Retina (tissue), 1 donor: ENCODE results near the gene VRK2.

ENCODE experiments used
- DNase-seq: peaks from one replicate; pipeline ENCODE4 v3.0.0-alpha.2; 2016

VRK2 gene

GRCh38 chr2:58046585-58047372 lies at the start of gene VRK2:
TSS of gene VRK2 (plus strand) at chr2:58046806. CDS start at chr2:58048832, 2,026 bp downstream.
- DNase-seq = peak; percentile 92

GRCh38 chr2:58006256-58006951 lies 40.2 kb upstream of the VRK2 start:
- DNase-seq = no peak

DNA sequence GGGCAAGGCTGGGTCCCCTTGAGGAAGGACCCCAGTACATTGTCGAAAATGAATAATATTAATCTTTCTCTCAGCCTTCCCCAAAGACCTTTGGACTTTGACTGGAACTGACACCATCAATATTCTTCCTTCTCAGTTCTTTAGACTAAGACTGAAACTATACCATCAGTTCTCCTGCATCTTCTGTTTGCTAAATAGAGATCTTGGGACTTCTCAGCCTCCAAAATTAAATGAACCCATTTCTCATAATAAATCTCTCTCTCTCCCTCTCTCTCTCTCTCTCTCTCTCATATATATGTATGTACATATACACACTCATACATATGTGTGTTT lies 39.7 kb upstream of the VRK2 start:
- no peak for DNase-seq

GRCh38 chr2:58010599-58010998 lies 36.0 kb upstream of the VRK2 start:
- DNase-seq = no peak

- no peak for DNase-seq
Observed at GRCh38 chr2:58019229-58019628, 27.4 kb upstream of the VRK2 start.

- no peak for DNase-seq
Observed at GRCh38 chr2:58025150-58025933, 21.3 kb upstream of the VRK2 start.

- DNase-seq = no peak
Observed at GRCh38 chr2:58027029-58027428, 19.6 kb upstream of the VRK2 start.

GRCh38 chr2:58030771-58031170 lies 15.8 kb upstream of the VRK2 start:
- no peak for DNase-seq

- no peak for DNase-seq
Observed at GRCh38 chr2:58032016-58032763, 14.4 kb upstream of the VRK2 start.

- no peak for DNase-seq
Observed at GRCh38 chr2:58032764-58033080, 13.9 kb upstream of the VRK2 start.

DNA sequence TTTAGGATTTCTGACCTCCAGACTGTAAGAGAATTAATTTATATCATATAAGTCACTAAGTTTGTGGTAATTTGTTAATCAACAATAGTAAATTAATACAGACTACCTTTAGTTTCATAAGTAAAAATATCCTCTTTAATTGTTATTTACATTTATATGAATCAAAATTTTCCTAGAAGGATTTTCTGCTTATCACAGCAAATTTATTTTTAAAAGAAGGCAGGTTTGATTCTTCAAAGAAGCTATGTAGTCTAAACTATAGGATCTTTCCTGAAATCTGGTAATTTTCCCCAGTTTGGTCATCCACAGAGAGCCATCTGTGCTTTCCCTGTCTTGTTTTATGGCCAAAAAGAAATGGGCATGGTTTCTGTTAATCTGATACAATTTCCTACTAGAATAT lies 13.1 kb upstream of the VRK2 start:
- no peak for DNase-seq

GRCh38 chr2:58035352-58035751 lies 11.3 kb upstream of the VRK2 start:
- no peak for DNase-seq

DNA sequence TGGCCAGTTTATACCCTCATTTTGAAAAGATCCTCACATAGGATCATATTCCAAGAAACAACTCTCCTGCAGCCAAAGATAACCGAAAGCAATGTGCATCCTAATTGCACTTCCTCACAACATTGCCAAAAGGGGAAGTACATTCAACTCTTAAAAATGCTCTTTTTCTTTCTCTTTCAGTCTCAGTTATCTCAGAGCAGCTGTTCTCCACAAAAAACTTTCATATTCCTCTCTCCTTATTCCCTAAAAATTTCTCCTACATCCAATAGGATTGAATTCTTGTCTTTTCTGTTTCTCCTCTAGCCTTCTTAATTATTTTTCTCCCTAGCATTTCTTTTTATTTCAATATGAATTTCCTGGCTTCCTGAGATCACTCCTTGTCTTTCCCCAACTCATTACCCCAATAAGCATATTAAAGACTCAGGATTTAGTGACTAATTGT lies 7.4 kb upstream of the VRK2 start:
- DNase-seq = no peak

DNA sequence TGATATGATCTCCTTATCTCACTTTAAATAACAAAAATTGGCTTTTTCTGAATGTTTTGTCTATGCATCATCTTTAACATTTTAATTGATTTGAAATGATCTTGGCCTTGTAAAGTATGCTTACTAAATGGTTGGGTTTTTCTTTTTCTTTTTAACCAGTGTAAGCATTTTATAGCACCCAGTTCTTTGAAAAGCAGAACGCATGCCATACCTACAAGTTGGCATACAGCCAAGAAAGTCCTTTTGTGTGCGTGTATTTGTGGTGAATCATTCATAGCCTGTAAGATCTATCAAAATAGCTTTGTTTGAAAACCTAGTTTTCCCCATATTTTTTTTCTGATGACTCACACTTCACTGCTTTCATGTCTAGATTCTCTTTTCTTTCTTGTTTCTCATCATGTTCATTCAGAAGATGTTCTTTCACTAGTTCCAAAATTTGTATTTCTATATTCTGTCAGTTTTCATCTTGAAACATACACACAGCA lies 4.1 kb upstream of the VRK2 start:
- no peak for DNase-seq

GRCh38 chr2:58044145-58044544 lies 2.5 kb upstream of the VRK2 start:
- DNase-seq = no peak

- no peak for DNase-seq
Observed at GRCh38 chr2:58045580-58046334, 849 bp upstream of the VRK2 start.

DNA sequence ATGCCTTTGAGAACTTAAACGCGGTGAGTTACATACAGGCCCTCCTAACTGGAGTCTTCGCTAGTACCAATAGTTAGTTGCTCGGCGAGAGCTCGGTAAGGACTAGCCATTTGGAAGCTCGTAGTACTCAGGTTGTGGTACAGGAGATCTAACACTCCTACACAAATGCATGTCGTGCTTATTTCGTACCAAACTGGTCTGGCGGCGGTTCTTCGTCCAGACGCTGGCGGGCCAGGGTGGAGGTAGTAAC lies 346 bp upstream of the VRK2 start:
- DNase-seq = no peak

- DNase-seq = no peak
Observed at GRCh38 chr2:58047373-58047935, 848 bp downstream of the VRK2 start.

- no peak for DNase-seq
Observed at GRCh38 chr2:58047961-58048360, 1.4 kb downstream of the VRK2 start.

DNA sequence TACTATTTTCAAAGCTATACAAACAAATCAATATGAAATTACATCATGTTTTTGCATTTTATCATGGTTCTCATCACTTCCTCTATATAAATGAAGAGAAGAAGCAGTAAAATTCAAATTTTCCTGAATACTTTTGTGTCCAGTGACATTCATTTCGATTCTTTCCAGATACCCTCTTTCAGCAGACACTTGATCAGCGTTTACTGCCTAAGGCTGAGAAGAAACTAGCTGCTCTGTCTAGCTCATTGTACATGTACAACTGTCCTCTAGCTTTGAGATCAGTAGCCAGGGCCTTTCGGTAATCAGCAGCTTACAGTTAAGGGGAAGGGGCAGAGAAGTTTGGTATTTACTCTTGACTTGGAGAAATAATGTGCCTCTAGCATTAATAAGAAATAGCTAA lies 4.8 kb downstream of the VRK2 start:
- no peak for DNase-seq

DNA sequence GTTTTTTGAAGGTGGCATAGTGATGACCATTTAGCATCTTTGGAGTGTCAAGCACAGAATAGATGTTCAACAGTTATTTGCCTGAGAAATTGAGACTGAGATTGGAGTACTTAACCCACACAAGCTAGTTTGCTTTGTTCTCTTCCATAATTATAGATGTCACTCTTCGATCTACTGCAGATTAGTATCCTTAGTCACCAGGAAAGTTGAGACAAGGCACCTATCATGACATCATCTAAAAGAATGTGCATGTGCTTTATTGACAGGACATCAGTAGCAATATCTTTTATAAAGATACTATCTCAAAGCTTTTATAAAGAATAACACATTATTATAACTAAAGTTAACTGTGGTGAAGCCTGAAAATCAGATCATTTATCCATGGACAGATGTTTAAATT lies 6.4 kb downstream of the VRK2 start:
- DNase-seq = no peak

- DNase-seq = no peak
Observed at GRCh38 chr2:58054264-58054663, 7.7 kb downstream of the VRK2 start.
